Germinal center (tissue), 1 donor: ENCODE data around the gene REPS1.
"Not testable (repeated sequence)": the region's sequence is repeated elsewhere in the genome, so short reads cannot be mapped to it uniquely, and the experiment has no call there.

Experiments used
- DNase-seq: peaks from one replicate; pipeline ENCODE4 v3.0.0; 2012; ENCODE audit warnings: mixed read lengths, low spot score

Gene REPS1

GRCh38 chr6:138987643-138988468, at the start of gene REPS1:
REPS1 (minus strand) TSS chr6:138988253; CDS start chr6:138987682, 571 bp downstream.
- DNase-seq, result peak; percentile 91

GRCh38 chr6:139037490-139037889, 49.4 kb upstream of the REPS1 start:
- DNase-seq, result no peak

- peak; percentile 79 for DNase-seq
Observed at GRCh38 chr6:139030228-139030963, 42.3 kb upstream of the REPS1 start.

GRCh38 chr6:139029470-139030227, 41.6 kb upstream of the REPS1 start:
- DNase-seq, result peak; percentile 51

GRCh38 chr6:139028658-139029469, 40.8 kb upstream of the REPS1 start, which contains the start of gene ABRACL:
ABRACL (plus strand) TSS chr6:139028745; CDS start chr6:139034161, 5,416 bp downstream.
- peak; percentile 81 for DNase-seq

- DNase-seq, result no peak
Observed at GRCh38 chr6:139028215-139028657, 40.2 kb upstream of the REPS1 start.

GRCh38 chr6:139027620-139028182, 39.6 kb upstream of the REPS1 start:
- DNase-seq, result peak; percentile 21

- DNase-seq, result not testable (repeated sequence)
Observed at GRCh38 chr6:139025416-139025815, 37.4 kb upstream of the REPS1 start.

- DNase-seq, result no peak
Observed at GRCh38 chr6:139020689-139021088, 32.6 kb upstream of the REPS1 start.

- no peak for DNase-seq
Observed at GRCh38 chr6:139019722-139020121, 31.7 kb upstream of the REPS1 start.

- DNase-seq, result no peak
Observed at GRCh38 chr6:139017227-139017626, 29.2 kb upstream of the REPS1 start.

- peak; percentile 49 for DNase-seq
Observed at GRCh38 chr6:139016337-139017213, 28.5 kb upstream of the REPS1 start.

GRCh38 chr6:139014945-139015344, 26.9 kb upstream of the REPS1 start:
- no peak for DNase-seq

- no peak for DNase-seq
Observed at GRCh38 chr6:139013185-139013800, 25.2 kb upstream of the REPS1 start.

GRCh38 chr6:139011980-139012379, 23.9 kb upstream of the REPS1 start:
- no peak for DNase-seq

GRCh38 chr6:139010674-139011073, 22.6 kb upstream of the REPS1 start:
- DNase-seq, result no peak

GRCh38 chr6:139008117-139008516, 20.1 kb upstream of the REPS1 start:
- no peak for DNase-seq

- DNase-seq, result no peak
Observed at GRCh38 chr6:139007428-139007827, 19.4 kb upstream of the REPS1 start.

- DNase-seq, result no peak
Observed at GRCh38 chr6:139006477-139006876, 18.4 kb upstream of the REPS1 start.

GRCh38 chr6:139003751-139004150, 15.7 kb upstream of the REPS1 start:
- no peak for DNase-seq
